ENCODE data around the gene PRR5L. TPM values are rescaled to one million over a fixed set of nuclear protein-coding genes. Genes with fewer than 3 reads are reported as not detected.

PRR5L gene
- total and polyA plus RNA-seq, 2 donors (not counting 1 experiment from before 2014, with no cell fraction given), result 4.0 to 5.9 TPM

- Mint-ChIP-seq H3K4me3 (no peak overlapping the region), H3K9me3 (ENCODE audit: insufficient read depth) (no peaks in the 10 kb centered on the region), H3K27ac (peak overlapping the region; percentile 50), H3K27me3 (no peaks in the 10 kb centered on the region), H3K4me1 (peaks cover 27% of the 10 kb centered on the region)
- TF ChIP-seq EZH2 (IDR thresholded peaks at IDR 0.05; ENCODE audit: borderline replicate concordance, insufficient read depth, low read depth, low read length, poor library complexity, severe bottlenecking), result no peak
- TF ChIP-seq CTCF (IDR thresholded peaks at IDR 0.05), result no peak
- Histone ChIP-seq H3K4me3 (ENCODE audit: control extremely low read depth in 1 of 5, extremely low read depth in 1 of 5, insufficient read depth in 1 of 5, low read depth in 2 of 5, low read length in 4 of 5) (no peak overlapping the region), H3K27me3 (replicated peaks in 1 of 4; ENCODE audit: control extremely low read depth in 1 of 4, control insufficient read depth in 3 of 4, insufficient read depth in 4 of 4, low read length in 3 of 4) (no peaks in the 10 kb centered on the region), H3K4me2 (replicated peaks; ENCODE audit: low read depth, low read length, poor library complexity, severe bottlenecking) (no peak overlapping the region), H3K4me1 (ENCODE audit: control insufficient read depth in 2 of 2, insufficient read depth in 2 of 2, low read length in 2 of 2) (peaks cover 21% of the 10 kb centered on the region in 2 donors), H3K27ac (ENCODE audit: low read length in 2 of 2) (peak overlapping the region in 1 of 2 donors; percentile 35), H2AFZ (ENCODE audit: insufficient read depth, low read depth, low read length, poor library complexity, severe bottlenecking) (no peak overlapping the region), H3K9ac (ENCODE audit: low read length) (no peak overlapping the region), H3K79me2 (ENCODE audit: control insufficient read depth, insufficient read depth, low read length) (no peaks in the 10 kb centered on the region), H4K20me1 (ENCODE audit: control insufficient read depth, insufficient read depth, low read length, poor library complexity, severe bottlenecking) (no peaks in the 10 kb centered on the region), H3K9me3 (ENCODE audit: control extremely low read depth in 1 of 3, control insufficient read depth in 2 of 3, insufficient read depth in 1 of 3, low read length in 2 of 3) (no peaks in the 10 kb centered on the region), H3K36me3 (replicated peaks in 1 of 2; ENCODE audit: control extremely low read depth in 1 of 2, control insufficient read depth in 1 of 2, extremely low read depth in 1 of 2, insufficient read depth in 2 of 2, low read length in 1 of 2) (peaks cover 0 to 21% of the 10 kb centered on the region in 2 experiments)
- 93% methylated on average over 2 of the region's 6 CpGs for WGBS (ENCODE audit: insufficient coverage)
- intact Hi-C loops (cut with micrococcal nuclease), result no loop called here
- ChIA-PET POLR2A (no interaction called here), CTCF (no interaction called here)
- DNase-seq (no peak), ATAC-seq (ENCODE audit: low read depth) (no peak)
These were observed 189.4 kb downstream of the PRR5L start for GRCh38 chr11:36485298-36486002.

- Histone ChIP-seq H3K79me2 (ENCODE audit: control insufficient read depth, insufficient read depth, low read length) (peaks cover 3% of the 10 kb centered on the region), H3K4me3 (ENCODE audit: control extremely low read depth in 1 of 5, extremely low read depth in 1 of 5, insufficient read depth in 1 of 5, low read depth in 2 of 5, low read length in 4 of 5) (peak overlapping the region in 2 of 5 experiments; percentile 20 to 34), H3K36me3 (replicated peaks in 1 of 2; ENCODE audit: control extremely low read depth in 1 of 2, control insufficient read depth in 1 of 2, extremely low read depth in 1 of 2, insufficient read depth in 2 of 2, low read length in 1 of 2) (peaks cover 8 to 36% of the 10 kb centered on the region in 2 experiments), H4K20me1 (ENCODE audit: control insufficient read depth, insufficient read depth, low read length, poor library complexity, severe bottlenecking) (peaks cover 1% of the 10 kb centered on the region), H3K9me3 (ENCODE audit: control extremely low read depth in 1 of 3, control insufficient read depth in 2 of 3, insufficient read depth in 1 of 3, low read length in 2 of 3) (no peaks in the 10 kb centered on the region), H3K27me3 (replicated peaks in 1 of 4; ENCODE audit: control extremely low read depth in 1 of 4, control insufficient read depth in 3 of 4, insufficient read depth in 4 of 4, low read length in 3 of 4) (no peaks in the 10 kb centered on the region), H3K27ac (ENCODE audit: low read length in 2 of 2) (peak overlapping the region; percentile 59 to 88), H3K4me1 (ENCODE audit: control insufficient read depth in 2 of 2, insufficient read depth in 2 of 2, low read length in 2 of 2) (peaks cover 21% of the 10 kb centered on the region in 2 donors), H2AFZ (ENCODE audit: insufficient read depth, low read depth, low read length, poor library complexity, severe bottlenecking) (peak overlapping the region; percentile 35), H3K9ac (ENCODE audit: low read length) (peak overlapping the region; percentile 38), H3K4me2 (replicated peaks; ENCODE audit: low read depth, low read length, poor library complexity, severe bottlenecking) (peak overlapping the region; percentile 66)
- ChIA-PET POLR2A (interaction anchor here (0.6 kb wide), 1 partner anchor 16 kb away, joined by 5 read pairs; no protein-coding TSS in a partner anchor), CTCF (interaction anchor here (0.7 to 2.5 kb wide), 6 partner anchors 9 to 196 kb away, joined by 3 to 15 read pairs (median 4); no protein-coding TSS in a partner anchor)
- Mint-ChIP-seq H3K27ac (peak overlapping the region; percentile 63), H3K27me3 (no peaks in the 10 kb centered on the region), H3K9me3 (ENCODE audit: insufficient read depth) (no peaks in the 10 kb centered on the region), H3K4me1 (peaks cover 27% of the 10 kb centered on the region), H3K4me3 (peak overlapping the region; percentile 46)
- intact Hi-C loops (cut with micrococcal nuclease), result no loop called here
- DNase-seq (no peak), ATAC-seq (ENCODE audit: low read depth) (no peak)
- no CpG with 5 or more reads among the region's 4 CpGs for WGBS (ENCODE audit: insufficient coverage)
- TF ChIP-seq CTCF (IDR thresholded peaks at IDR 0.05) (no peak), EZH2 (IDR thresholded peaks at IDR 0.05; ENCODE audit: borderline replicate concordance, insufficient read depth, low read depth, low read length, poor library complexity, severe bottlenecking) (no peak)
These were observed 191.5 kb downstream of the PRR5L start for GRCh38 chr11:36487619-36488018.
